ENCODE data around the gene STK25.

The STK25 gene

DNA sequence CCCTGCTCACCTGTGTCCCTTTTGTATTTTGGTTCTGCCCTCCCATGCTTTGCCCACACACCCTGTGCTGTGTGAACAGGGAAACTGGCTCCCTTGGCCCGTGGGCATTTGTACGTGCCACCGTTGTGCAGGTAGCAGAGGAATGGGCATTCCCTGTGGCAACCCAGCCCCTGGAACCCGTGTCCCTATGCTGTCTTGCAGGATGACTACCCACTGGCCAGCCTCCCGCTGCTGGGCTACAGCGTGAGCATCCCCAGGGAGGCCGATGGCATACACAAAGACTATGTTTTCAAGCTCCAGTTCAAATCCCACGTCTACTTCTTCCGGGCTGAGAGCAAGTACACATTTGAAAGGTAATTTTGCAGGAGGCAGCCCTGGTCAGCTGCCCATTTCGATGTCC, 15.3 kb downstream of the STK25 start:
- ATAC-seq (replicated peaks; ENCODE audit: extremely low read depth, poor library complexity, severe bottlenecking) (no peak), DNase-seq (ENCODE audit: low spot score in 2 of 2) (no peak)
- H3K36me3 Mint-ChIP-seq (ENCODE audit: insufficient read depth), result peaks cover 3% of the 10 kb centered on the region
- no peaks in the 10 kb centered on the region for H3K4me1 Mint-ChIP-seq
- no peaks in the 10 kb centered on the region for H3K9me3 Mint-ChIP-seq
- no peaks in the 10 kb centered on the region for H3K27me3 Mint-ChIP-seq
- H3K27ac Mint-ChIP-seq (ENCODE audit: low read depth), result no peak overlapping the region
- no peak overlapping the region for H3K4me3 Mint-ChIP-seq

DNA sequence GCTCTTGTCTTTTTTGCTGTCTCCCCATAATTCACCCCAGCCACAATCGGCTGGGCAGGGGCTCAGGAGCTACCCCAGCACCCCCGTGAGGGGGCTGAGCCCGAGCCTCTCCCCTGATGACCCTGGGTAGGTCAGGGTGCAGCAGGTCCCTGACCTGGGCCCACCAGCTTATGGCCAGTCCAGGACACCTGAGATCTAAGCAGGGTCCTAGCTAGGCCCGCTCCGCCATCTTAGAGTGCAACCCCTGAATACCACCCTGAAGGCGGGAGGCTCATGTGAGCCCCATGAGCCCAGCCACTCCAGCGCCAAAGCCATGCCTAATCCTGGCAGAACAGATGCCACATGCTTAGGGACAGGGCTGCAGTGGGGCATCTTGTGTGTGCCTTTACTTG, 16.2 kb downstream of the STK25 start:
- Mint-ChIP-seq H3K9me3 (no peaks in the 10 kb centered on the region), H3K4me3 (no peak overlapping the region), H3K4me1 (no peaks in the 10 kb centered on the region), H3K27ac (ENCODE audit: low read depth) (no peak overlapping the region), H3K27me3 (no peaks in the 10 kb centered on the region), H3K36me3 (ENCODE audit: insufficient read depth) (peaks cover 3% of the 10 kb centered on the region)
- ATAC-seq (replicated peaks; ENCODE audit: extremely low read depth, poor library complexity, severe bottlenecking) (no peak), DNase-seq (ENCODE audit: low spot score in 2 of 2) (no peak)

DNA sequence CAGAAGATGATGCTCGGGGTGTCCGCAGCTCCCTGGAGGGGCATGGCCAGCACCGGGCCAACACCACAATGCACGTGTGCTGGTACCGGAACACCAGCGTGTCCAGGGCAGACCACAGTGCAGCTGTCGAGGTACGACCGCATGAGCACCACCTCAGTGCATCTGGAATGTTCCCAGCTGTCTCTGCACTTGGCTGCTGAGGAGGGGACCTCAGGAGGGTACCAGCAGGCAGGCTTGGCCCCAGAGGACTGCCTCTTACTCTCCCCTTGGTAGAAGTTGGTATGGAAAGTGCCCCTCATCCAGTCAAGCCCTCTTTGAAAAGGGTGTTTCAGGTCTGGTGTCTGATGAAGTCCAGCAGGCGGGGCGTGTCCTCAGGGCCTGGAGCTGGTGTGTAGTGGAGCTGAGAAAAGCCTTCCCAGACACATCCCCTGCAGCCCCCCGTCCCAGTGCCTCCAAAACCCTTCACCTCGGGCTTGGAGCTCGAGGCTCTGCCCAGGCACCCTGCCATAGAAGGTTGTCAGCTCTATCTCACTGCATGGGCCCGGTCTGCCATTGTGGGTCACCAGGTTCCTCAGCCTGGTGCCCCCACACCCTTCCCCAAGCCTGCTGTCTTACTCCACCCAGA, 16.7 kb downstream of the STK25 start:
- Mint-ChIP-seq H3K27me3 (no peaks in the 10 kb centered on the region), H3K9me3 (no peaks in the 10 kb centered on the region), H3K36me3 (ENCODE audit: insufficient read depth) (peaks cover 5% of the 10 kb centered on the region), H3K4me3 (no peak overlapping the region), H3K4me1 (no peaks in the 10 kb centered on the region), H3K27ac (ENCODE audit: low read depth) (no peak overlapping the region)
- ATAC-seq (replicated peaks; ENCODE audit: extremely low read depth, poor library complexity, severe bottlenecking) (no peak), DNase-seq (ENCODE audit: low spot score in 2 of 2) (no peak)

DNA sequence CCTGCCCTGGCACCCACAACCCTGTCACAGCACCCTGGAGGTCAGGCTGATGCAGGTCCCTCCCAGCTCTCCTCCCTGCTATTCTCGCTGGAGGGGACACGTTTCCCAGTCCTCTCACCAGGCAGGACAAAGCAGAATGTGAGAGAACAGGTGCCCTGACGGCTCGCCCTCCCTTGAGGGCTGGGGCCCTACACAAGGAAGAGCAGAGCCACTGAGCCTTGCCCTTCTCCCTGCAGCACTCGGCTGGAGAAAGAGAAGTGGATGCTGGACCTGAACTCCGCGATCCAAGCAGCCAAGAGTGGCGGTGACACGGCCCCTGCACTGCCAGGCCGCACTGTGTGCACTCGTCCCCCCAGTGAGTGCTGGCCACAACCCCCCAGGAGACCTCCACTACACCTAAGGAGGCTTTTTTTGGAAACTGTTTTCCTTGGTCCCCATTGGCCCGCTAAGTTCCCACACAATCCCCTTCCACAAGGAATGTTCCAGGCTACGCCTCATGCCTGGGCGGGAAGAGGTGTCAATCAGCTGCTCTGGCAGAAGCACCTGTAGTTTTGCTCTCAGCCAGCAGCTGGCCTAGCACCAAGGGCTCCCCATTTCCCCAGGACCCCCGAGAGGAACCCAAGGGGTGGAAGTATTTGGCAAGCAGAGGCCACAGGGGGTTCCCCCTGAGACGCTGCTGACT, 17.4 kb downstream of the STK25 start:
- DNase-seq (ENCODE audit: low spot score in 2 of 2) (no peak), ATAC-seq (replicated peaks; ENCODE audit: extremely low read depth, poor library complexity, severe bottlenecking) (no peak)
- H3K27me3 Mint-ChIP-seq, result no peaks in the 10 kb centered on the region
- peak overlapping the region; percentile 13 for H3K27ac Mint-ChIP-seq (ENCODE audit: low read depth)
- H3K36me3 Mint-ChIP-seq (ENCODE audit: insufficient read depth), result peaks cover 5% of the 10 kb centered on the region
- H3K4me1 Mint-ChIP-seq, result no peaks in the 10 kb centered on the region
- H3K4me3 Mint-ChIP-seq, result no peak overlapping the region
- no peaks in the 10 kb centered on the region for H3K9me3 Mint-ChIP-seq

DNA sequence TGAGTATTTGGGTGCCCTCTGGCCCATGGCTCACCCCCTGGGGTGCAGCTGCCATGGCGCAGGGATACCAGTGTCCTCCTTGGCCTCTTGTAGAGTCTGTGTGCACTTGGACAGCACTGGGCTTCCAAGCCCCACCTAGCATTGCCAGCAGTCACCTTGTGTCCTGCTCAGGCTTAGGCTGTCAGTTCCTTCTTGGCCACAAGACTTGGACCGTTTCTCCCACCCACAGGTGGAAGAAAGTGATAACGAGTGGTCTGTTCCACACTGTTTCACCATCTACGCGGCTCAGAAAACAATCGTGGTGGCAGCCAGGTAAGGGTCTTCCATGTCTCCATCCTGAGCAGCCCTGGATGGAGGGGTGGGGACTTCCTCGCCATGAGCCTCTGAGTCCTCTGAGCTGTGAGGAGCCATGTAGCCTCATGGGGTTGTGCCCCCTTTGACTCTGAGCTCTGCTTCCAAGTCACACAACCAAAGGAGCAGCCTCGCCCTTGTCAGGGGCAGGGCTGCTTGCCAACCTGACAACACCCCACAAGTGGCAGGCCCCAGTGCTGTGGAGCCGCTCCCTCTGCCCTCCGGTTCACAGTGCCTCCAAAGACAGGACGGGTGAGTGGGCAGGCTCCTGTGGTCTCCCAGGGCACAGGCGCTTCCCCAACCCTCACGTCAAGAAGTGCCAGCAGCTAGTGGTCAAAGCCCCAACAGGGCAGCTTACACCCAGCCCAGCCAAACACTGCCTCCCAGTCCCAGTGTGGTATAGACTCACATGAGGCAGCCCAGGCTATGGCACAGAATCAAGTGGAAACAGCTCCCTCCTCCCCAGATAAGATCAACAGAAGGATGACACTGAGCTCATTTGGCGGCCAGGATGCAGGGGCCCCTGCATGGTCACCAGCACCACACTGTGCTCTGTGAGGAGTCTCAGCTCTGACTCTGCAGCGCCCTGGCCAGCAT, 18.4 kb downstream of the STK25 start:
- peaks cover 5% of the 10 kb centered on the region for H3K36me3 Mint-ChIP-seq (ENCODE audit: insufficient read depth)
- no peak for ATAC-seq (replicated peaks; ENCODE audit: extremely low read depth, poor library complexity, severe bottlenecking)

DNA sequence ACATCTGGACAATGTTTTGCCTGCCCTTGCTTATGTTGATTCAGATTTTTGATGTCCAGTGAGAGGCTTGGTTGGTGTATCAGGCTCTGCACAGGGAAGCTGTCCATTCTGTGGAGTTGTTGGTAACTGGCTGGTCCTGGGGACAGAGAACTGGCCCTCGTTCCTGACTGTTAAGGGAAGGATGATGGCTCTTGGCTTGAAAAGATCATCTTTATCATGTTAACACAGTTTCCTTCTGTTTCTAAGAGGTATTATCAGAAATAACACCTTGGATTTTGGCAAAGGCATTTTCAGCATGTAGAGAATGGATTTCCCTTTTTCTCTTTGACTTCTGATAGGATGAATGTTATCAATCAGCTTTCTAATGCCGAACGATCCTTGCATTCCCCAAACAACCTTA, 19.3 kb downstream of the STK25 start:
- Mint-ChIP-seq H3K9me3 (no peaks in the 10 kb centered on the region), H3K27me3 (no peaks in the 10 kb centered on the region), H3K27ac (ENCODE audit: low read depth) (no peak overlapping the region), H3K36me3 (ENCODE audit: insufficient read depth) (peaks cover 2% of the 10 kb centered on the region), H3K4me1 (no peaks in the 10 kb centered on the region), H3K4me3 (no peak overlapping the region)
- DNase-seq (ENCODE audit: low spot score in 2 of 2), result no peak
- ATAC-seq (replicated peaks; ENCODE audit: extremely low read depth, poor library complexity, severe bottlenecking), result no peak

More for the DNA sequence above, 18.4 kb downstream of the STK25 start:
- Mint-ChIP-seq H3K4me3 (no peak overlapping the region), H3K27me3 (no peaks in the 10 kb centered on the region), H3K4me1 (no peaks in the 10 kb centered on the region), H3K9me3 (no peaks in the 10 kb centered on the region), H3K27ac (ENCODE audit: low read depth) (no peak overlapping the region)
- DNase-seq (ENCODE audit: low spot score in 2 of 2), result no peak

DNA sequence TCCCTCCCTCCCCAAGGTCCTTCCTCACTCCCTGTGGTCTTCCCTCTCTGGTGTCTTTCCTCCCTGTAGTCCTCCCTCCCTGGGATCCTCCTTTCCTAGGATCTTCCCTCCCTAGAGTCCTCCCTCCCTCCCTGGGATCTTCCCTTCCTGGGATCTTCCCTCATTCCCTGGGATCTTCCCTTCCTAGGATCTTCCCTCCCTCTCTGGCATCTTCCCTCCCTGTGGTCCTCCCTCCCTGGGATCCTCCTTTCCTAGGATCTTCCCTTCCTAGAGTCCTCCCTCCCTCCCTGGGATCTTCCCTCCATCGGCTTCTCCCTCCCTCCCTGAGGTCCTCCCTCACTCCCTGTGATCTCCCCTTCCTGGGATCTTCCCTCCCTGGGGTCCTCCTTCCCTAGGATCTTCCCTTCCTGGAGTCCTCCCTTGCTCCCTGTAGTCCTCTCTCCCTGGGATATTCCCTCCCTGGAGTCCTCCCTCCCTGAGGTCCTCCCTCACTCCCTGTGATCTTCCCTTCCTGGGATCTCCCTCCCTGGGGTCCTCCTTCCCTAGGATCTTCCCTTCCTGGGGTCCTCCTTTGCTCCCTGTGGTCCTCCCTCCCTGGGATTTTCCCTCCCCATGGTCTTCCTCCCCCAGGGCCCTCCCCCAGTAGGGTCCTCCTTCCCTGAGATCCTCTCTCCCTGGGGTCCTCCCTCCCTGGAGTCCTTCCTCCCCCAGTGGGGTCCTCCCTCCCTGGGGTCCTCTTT, 23.0 kb downstream of the STK25 start:
- Mint-ChIP-seq H3K9me3 (no peaks in the 10 kb centered on the region), H3K4me3 (no peak overlapping the region), H3K27ac (ENCODE audit: low read depth) (no peak overlapping the region), H3K27me3 (no peaks in the 10 kb centered on the region), H3K36me3 (ENCODE audit: insufficient read depth) (peaks cover 2% of the 10 kb centered on the region), H3K4me1 (no peaks in the 10 kb centered on the region)
- ATAC-seq (replicated peaks; ENCODE audit: extremely low read depth, poor library complexity, severe bottlenecking) (no peak), DNase-seq (ENCODE audit: low spot score in 2 of 2) (no peak)

DNA sequence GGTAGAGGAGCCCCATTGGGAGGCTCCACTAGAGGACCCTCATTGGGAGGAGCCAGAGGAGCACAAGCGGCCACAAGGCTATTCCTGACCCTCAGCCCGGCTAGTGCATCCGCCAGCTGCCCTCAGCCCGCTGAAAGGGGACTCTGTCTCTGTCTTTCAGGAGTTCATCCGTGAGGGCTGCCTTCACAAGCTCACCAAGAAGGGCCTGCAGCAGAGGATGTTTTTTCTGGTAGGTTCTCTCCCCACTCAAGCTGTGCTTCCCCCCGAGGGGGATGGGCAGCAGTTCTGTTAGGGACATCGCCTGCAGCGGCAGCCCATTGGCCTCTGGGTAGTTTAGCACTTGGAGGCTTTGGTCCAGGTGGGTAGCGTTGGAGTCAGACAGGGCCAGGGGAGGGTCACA, 25.1 kb downstream of the STK25 start:
- peaks cover 4% of the 10 kb centered on the region for H3K36me3 Mint-ChIP-seq (ENCODE audit: insufficient read depth)
- H3K4me1 Mint-ChIP-seq, result no peaks in the 10 kb centered on the region
- no peak overlapping the region for H3K4me3 Mint-ChIP-seq
- no peaks in the 10 kb centered on the region for H3K9me3 Mint-ChIP-seq
- H3K27me3 Mint-ChIP-seq, result no peaks in the 10 kb centered on the region
- H3K27ac Mint-ChIP-seq (ENCODE audit: low read depth), result no peak overlapping the region
- no peak for ATAC-seq (replicated peaks; ENCODE audit: extremely low read depth, poor library complexity, severe bottlenecking)
- no peak for DNase-seq (ENCODE audit: low spot score in 2 of 2)

DNA sequence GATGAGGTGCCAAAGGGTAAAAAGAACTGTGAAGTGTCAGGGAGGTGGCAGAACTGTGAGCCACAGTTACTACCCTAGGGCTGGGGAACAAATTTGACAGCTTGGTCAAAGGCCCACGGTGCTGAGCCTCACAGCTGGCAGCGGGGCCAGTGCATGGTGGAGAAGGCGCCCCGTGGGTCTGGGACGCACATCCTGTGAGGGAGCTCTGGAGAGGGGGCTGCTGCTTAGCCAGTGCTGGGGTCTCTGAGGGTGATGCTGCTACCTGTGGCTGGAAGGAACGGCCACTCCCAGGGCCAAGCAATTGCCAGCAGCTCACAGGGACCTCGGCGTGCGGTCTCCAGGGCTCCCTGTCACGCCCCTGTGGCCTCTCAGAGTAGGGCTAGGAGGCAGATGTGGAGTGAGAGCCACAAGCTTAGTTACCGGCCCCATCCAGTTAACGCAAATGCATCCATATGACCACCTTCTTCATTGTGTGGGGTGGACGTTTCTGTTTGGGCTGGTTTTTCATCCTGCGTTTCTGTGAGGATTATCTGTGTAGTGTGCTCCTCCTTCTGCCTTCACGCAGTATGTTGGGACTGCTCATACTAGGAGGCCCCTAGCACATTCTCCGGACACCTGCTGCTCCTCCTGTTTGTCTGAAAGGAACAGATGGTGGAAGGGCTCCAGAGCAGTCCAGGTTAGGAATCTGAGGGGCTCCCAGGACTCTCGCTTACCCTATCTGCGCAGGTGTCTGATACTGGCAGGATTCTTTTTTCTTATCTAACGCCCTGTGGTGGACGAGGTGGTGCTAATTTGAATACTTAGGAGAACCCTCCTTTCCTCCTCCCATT, 26.0 kb downstream of the STK25 start:
- no peak for ATAC-seq (replicated peaks; ENCODE audit: extremely low read depth, poor library complexity, severe bottlenecking)

DNA sequence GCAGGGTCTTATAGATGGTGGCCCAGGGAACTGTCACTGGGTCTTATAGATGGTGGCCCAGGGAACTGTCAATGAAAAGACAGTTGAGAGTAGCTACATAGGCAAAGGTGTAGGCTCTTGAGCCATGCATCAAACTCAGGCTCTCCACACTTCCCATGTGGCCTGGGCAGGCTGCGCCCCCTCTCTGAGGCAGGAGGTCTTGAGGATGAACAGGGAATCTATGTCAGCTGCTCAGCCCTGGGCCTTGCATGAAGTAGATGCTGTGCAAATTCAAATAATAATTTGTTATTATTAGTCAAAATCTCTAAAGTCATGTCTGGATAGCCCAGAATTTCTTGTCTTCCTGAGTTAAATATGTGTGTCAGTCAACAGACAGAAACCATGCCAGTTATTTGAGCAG, 26.7 kb downstream of the STK25 start:
- DNase-seq (ENCODE audit: low spot score in 2 of 2) (no peak), ATAC-seq (replicated peaks; ENCODE audit: extremely low read depth, poor library complexity, severe bottlenecking) (no peak)
- Mint-ChIP-seq H3K4me3 (no peak overlapping the region), H3K4me1 (no peaks in the 10 kb centered on the region), H3K27ac (ENCODE audit: low read depth) (no peak overlapping the region), H3K27me3 (no peaks in the 10 kb centered on the region), H3K9me3 (no peaks in the 10 kb centered on the region), H3K36me3 (ENCODE audit: insufficient read depth) (peaks cover 2% of the 10 kb centered on the region)

More for the DNA sequence above, 26.0 kb downstream of the STK25 start:
- H3K4me1 Mint-ChIP-seq, result no peaks in the 10 kb centered on the region
- no peak overlapping the region for H3K27ac Mint-ChIP-seq (ENCODE audit: low read depth)
- H3K9me3 Mint-ChIP-seq, result no peaks in the 10 kb centered on the region
- H3K4me3 Mint-ChIP-seq, result no peak overlapping the region
- no peaks in the 10 kb centered on the region for H3K27me3 Mint-ChIP-seq
- DNase-seq (ENCODE audit: low spot score in 2 of 2), result no peak
- peaks cover 4% of the 10 kb centered on the region for H3K36me3 Mint-ChIP-seq (ENCODE audit: insufficient read depth)

DNA sequence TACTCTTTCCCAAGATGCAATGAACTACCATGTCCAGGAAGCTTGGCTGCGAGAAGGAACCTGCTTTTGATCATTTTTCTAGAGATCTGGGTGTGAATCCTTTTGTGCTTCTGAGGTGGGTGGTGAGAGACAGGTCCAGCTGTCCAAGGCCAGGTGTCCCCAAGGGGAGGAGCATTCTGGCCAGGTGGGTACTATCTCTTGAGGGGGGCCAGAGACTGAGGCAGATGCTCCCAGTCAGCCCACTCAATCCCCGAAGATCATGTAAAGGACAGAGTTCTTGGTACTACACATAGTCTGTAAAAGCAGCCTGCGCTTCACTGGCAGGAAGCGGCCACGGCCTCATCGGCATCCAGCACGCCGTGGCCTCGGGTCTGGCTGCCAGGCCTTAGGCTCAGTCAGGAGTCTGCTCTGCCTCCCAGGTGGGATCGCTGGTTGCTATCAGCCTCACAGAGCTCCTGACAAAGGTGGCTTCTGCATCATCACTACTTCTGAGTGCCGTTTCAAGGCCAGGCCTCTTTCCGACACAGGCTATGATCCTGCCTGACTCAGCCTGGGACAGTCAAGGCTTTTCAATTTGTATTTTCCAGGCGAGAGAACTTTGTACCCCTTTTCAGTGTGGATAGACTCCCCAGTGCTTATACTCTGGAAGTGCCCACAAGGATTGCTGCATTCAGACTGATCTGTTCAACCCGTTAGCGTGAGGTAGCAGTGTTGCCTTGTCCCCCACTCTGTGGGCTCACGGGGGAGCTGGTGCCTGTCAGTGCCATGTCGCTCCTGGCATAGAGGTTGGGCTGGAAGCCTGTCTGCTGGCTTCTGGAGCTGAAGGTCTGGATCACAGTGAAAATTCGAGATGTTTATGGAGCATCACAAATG, 29.1 kb downstream of the STK25 start:
- Mint-ChIP-seq H3K4me3 (no peak overlapping the region), H3K36me3 (ENCODE audit: insufficient read depth) (peaks cover 2% of the 10 kb centered on the region), H3K9me3 (no peaks in the 10 kb centered on the region), H3K4me1 (no peaks in the 10 kb centered on the region), H3K27ac (ENCODE audit: low read depth) (no peak overlapping the region), H3K27me3 (no peaks in the 10 kb centered on the region)
- DNase-seq (ENCODE audit: low spot score in 2 of 2) (no peak), ATAC-seq (replicated peaks; ENCODE audit: extremely low read depth, poor library complexity, severe bottlenecking) (no peak)

Measured in central memory CD8-positive, alpha-beta T cell (primary cell).